ENCODE results near the gene CEP162. TPM values are rescaled to one million over a fixed set of nuclear protein-coding genes. Genes with fewer than 3 reads are reported as not detected.

CEP162 gene
- total and polyA plus RNA-seq, 2 of the 8 experiments (the other 6 are each of a cell fraction or from before 2014, with no cell fraction given), result 1.3 to 10.6 TPM

DNA sequence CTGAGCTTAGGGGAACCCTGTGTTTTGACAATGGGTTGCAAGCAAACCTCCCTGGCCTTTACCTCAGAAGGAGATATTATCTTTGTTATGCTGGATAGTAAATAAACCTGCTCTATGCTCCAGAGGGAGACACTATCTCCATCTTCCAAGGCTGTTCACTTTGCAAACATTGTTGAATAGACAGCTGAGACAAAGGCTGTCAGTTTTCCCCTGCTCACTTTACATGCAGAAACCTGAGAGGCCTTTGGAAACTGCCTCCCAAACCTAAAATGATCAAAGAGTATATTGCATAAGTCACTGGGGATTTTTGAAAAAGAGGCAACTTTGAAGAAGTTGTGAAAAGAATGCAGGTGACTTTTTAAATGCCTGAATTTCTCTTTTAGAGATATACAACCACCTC is 132.3 kb downstream of the CEP162 start:
- Histone ChIP-seq H3K9me3 (ENCODE audit: insufficient read depth in 2 of 2, low read depth in 1 of 2, low read length in 1 of 2) (no peaks in the 10 kb centered on the region; a peak in 1 of 4 replicates), H2AK5ac (ENCODE audit: low read depth, low read length) (no peak overlapping the region), H3K79me1 (ENCODE audit: low read depth, low read length) (no peaks in the 10 kb centered on the region), H3K23me2 (ENCODE audit: low read depth, low read length) (no peaks in the 10 kb centered on the region), H3K4me2 (ENCODE audit: insufficient read depth in 1 of 2, low read depth in 2 of 2, low read length in 2 of 2) (no peak overlapping the region), H2BK12ac (ENCODE audit: low read depth, low read length) (no peak overlapping the region), H3K27ac (ENCODE audit: low read depth, low read length) (no peak overlapping the region), H4K20me1 (replicated peaks in 1 of 2; ENCODE audit: control insufficient read depth in 1 of 2, insufficient read depth in 2 of 2, low read length in 2 of 2) (no peaks in the 10 kb centered on the region), H2BK15ac (ENCODE audit: low read length) (no peak overlapping the region), H2BK5ac (ENCODE audit: low read depth, low read length) (no peak overlapping the region), H2AFZ (ENCODE audit: low read length) (no peak overlapping the region), H3K79me2 (ENCODE audit: control insufficient read depth in 1 of 2, insufficient read depth in 2 of 2, low read length in 2 of 2) (no peaks in the 10 kb centered on the region), H4K8ac (ENCODE audit: extremely low read depth, insufficient read depth, low read length) (no peak overlapping the region), H3K27me3 (replicated peaks in 1 of 4; ENCODE audit: control insufficient read depth in 3 of 4, extremely low read depth in 1 of 4, insufficient read depth in 3 of 4, low read length in 3 of 4) (no peaks in the 10 kb centered on the region), H3K9ac (replicated peaks in 1 of 4; ENCODE audit: extremely low read depth in 1 of 4, low read depth in 3 of 4, low read length in 3 of 4) (no peak overlapping the region), H3K4me3 (ENCODE audit: extremely low read depth in 1 of 4, insufficient read depth in 2 of 4, low read depth in 3 of 4, low read length in 4 of 4) (no peak overlapping the region), H2BK120ac (replicated peaks; ENCODE audit: low read depth, low read length) (no peak overlapping the region), H4K91ac (replicated peaks; ENCODE audit: insufficient read length, low read length) (no peak overlapping the region), H3K36me3 (ENCODE audit: control insufficient read depth in 2 of 4, insufficient read depth in 4 of 4, low read length in 3 of 4) (no peaks in the 10 kb centered on the region), H3K23ac (ENCODE audit: insufficient read length) (no peak overlapping the region), H2BK20ac (ENCODE audit: low read length) (no peak overlapping the region), H3K14ac (ENCODE audit: insufficient read length) (no peak overlapping the region), H3K4ac (replicated peaks; ENCODE audit: insufficient read length, low read depth, low read length) (no peak overlapping the region), H3K56ac (replicated peaks; ENCODE audit: insufficient read length, low read depth, low read length) (no peak overlapping the region), H3K18ac (ENCODE audit: extremely low read depth, low read length) (no peak overlapping the region), H3K4me1 (replicated peaks in 1 of 4; ENCODE audit: control insufficient read depth in 3 of 4, insufficient read depth in 4 of 4, low read length in 3 of 4) (peaks cover 0 to 4% (median 0%) of the 10 kb centered on the region in 4 experiments; a peak in 1 of 7 replicates), H4K5ac (ENCODE audit: insufficient read length, low read depth, low read length) (no peak overlapping the region)
- POLR2A ChIA-PET (ENCODE audit: partially characterized antibody), result no interaction called here
- TF ChIP-seq, protein P1, sequence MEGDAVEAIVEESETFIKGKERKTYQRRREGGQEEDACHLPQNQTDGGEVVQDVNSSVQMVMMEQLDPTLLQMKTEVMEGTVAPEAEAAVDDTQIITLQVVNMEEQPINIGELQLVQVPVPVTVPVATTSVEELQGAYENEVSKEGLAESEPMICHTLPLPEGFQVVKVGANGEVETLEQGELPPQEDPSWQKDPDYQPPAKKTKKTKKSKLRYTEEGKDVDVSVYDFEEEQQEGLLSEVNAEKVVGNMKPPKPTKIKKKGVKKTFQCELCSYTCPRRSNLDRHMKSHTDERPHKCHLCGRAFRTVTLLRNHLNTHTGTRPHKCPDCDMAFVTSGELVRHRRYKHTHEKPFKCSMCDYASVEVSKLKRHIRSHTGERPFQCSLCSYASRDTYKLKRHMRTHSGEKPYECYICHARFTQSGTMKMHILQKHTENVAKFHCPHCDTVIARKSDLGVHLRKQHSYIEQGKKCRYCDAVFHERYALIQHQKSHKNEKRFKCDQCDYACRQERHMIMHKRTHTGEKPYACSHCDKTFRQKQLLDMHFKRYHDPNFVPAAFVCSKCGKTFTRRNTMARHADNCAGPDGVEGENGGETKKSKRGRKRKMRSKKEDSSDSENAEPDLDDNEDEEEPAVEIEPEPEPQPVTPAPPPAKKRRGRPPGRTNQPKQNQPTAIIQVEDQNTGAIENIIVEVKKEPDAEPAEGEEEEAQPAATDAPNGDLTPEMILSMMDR (IDR thresholded peaks at IDR 0.05; ENCODE audit: control extremely low read depth in 1 of 3, insufficient read depth in 1 of 3, low read depth in 1 of 3, low read length in 3 of 3), result no peak
- no peak for TF ChIP-seq RBBP5 (IDR thresholded peaks at IDR 0.05; ENCODE audit: borderline replicate concordance, low read depth, low read length)
- no peak for TF ChIP-seq SAP30 (IDR thresholded peaks at IDR 0.05; ENCODE audit: insufficient read depth, insufficient replicate concordance, low read length)
- TF ChIP-seq BCL11A (IDR thresholded peaks at IDR 0.05; ENCODE audit: low read depth in 2 of 2, low read length in 2 of 2), result no peak
- TF ChIP-seq, protein P2, sequence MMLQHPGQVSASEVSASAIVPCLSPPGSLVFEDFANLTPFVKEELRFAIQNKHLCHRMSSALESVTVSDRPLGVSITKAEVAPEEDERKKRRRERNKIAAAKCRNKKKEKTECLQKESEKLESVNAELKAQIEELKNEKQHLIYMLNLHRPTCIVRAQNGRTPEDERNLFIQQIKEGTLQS (IDR thresholded peaks at IDR 0.05; ENCODE audit: insufficient read depth, low read depth, low read length), result no peak
- TF ChIP-seq TAF7 (optimal IDR thresholded peaks at IDR 0.05; ENCODE audit: borderline replicate concordance, low read depth, low read length), result no peak
- no peak for TF ChIP-seq HDAC6 (IDR thresholded peaks at IDR 0.05; ENCODE audit: low read depth, low read length)
- TF ChIP-seq SIRT6 (IDR thresholded peaks at IDR 0.05; ENCODE audit: low read length), result no peak
- no peak for TF ChIP-seq POLR2A (IDR thresholded peaks at IDR 0.05; ENCODE audit: control extremely low read depth in 1 of 2, low read depth in 2 of 2, low read length in 2 of 2)
- no peak for TF ChIP-seq SUZ12 (IDR thresholded peaks at IDR 0.05; ENCODE audit: low read length)
- CTCF ChIA-PET (ENCODE audit: partially characterized antibody), result interaction anchor here (0.8 kb wide), 1 partner anchor 120 kb away, joined by 3 read pairs; no protein-coding TSS in a partner anchor
- FAIRE-seq (no peak), DNase-seq (ENCODE audit: low read depth in 1 of 2, low spot score in 2 of 2) (no peak)

Measured in H1 (cell line).